Measurements from ENCODE around the gene BICDL2. TPM values are rescaled to one million over a fixed set of nuclear protein-coding genes. Genes with fewer than 3 reads are reported as not detected.
A peak's percentile ranks its signal among the peaks of the same experiment; 100 is the strongest.

The BICDL2 gene
- total and polyA plus RNA-seq, 2 of the 4 experiments (the other 2 are of a cell fraction), result 0.17 to 0.18 TPM

DNA sequence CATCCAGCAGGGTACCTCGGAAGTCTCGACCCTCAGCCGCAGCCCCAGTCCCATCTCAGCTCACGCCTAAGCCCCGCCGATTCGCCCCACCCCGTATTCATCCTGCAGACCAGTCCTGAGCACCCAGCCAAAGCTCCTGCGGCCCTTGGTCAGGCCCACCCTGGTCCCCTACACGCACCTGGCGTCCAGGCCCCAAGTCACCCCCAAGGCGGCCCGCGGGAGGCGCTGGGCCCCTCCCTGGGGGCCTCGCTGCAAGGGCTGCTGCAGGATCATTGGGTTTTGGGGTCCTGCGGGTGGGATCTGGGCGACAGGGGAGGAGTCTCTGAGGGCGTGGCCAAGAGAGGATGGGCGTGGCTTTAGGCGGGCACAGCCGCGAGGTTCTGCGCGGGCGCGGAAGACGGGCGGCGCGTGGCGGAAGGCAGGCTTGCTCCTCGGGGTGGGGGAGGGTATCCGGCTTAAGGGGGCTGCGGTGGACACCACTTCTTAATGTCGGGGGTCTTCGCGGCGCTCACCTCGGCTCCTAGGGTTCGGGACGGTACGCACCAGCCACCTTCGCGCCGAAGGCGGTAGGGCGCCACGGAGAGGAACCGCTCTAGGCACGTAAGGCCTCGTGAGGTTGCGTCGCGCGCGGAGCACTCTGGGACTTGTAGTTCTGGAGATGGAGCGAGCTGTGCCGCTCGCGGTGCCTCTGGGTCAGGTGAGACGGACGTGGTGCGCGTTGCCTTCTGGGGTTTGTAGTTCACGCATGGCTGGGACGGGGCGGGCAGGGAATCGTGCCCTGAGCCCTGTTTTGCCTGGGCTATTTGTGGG is 12.9 kb downstream of the BICDL2 start, which contains the start of the genes HCFC1R1 and THOC6:
Gene HCFC1R1, minus strand, starts transcription at position 274 of the 810 bp plus-strand sequence. Its CDS starts 1 bp downstream, at position 273.
Gene THOC6, plus strand, starts transcription at position 367 of the 810 bp plus-strand sequence. Its CDS starts 292 bp downstream, at position 659.
- Histone ChIP-seq H2BK15ac (ENCODE audit: low read depth, low read length) (peak within 1 kb of the TSS; percentile 87; the same call in 2 of the 3 replicates), H3K79me1 (ENCODE audit: low read depth in 1 of 2, low read length in 2 of 2) (peaks cover 0 to 27% of the 10 kb centered on the region in 2 experiments; a peak in 2 of 4 replicates), H2BK20ac (ENCODE audit: low read depth, low read length) (peak within 1 kb of the TSS; percentile 53), H3K27me3 (ENCODE audit: control insufficient read depth, insufficient read depth, low read length) (no peaks in the 10 kb centered on the region; the same call in 1 of the 2 replicates), H3K36me3 (ENCODE audit: control insufficient read depth, insufficient read depth, low read length) (peaks cover 22% of the 10 kb centered on the region), H3K18ac (ENCODE audit: low read depth, low read length) (peak within 1 kb of the TSS; percentile 96), H4K8ac (ENCODE audit: low read depth in 2 of 2, low read length in 2 of 2) (peak within 1 kb of the TSS; percentile 98), H3K4ac (ENCODE audit: low read depth, low read length) (peak within 1 kb of the TSS; percentile 99), H3K56ac (ENCODE audit: extremely low read depth, insufficient read depth, low read length) (peak within 1 kb of the TSS; percentile 100), H3K4me3 (ENCODE audit: insufficient read depth, low read depth, low read length) (peak within 1 kb of the TSS; percentile 57), H2AK9ac (replicated peaks; ENCODE audit: low read depth, low read length, poor library complexity) (peak within 1 kb of the TSS; percentile 96), H4K5ac (ENCODE audit: low read depth, low read length) (peak within 1 kb of the TSS; percentile 90), H3K27ac (ENCODE audit: insufficient read depth, low read length) (peak within 1 kb of the TSS; percentile 100), H3K9me1 (ENCODE audit: insufficient read depth, low read length) (no peaks in the 10 kb centered on the region), H4K91ac (ENCODE audit: insufficient read depth, low read depth, low read length) (peak within 1 kb of the TSS; percentile 99), H3K4me2 (ENCODE audit: low read depth, low read length) (peak within 1 kb of the TSS; percentile 95), H2AFZ (replicated peaks; ENCODE audit: low read length, poor library complexity) (peak within 1 kb of the TSS; percentile 90), H3K23ac (ENCODE audit: low read depth, low read length) (peak within 1 kb of the TSS; percentile 99), H3K14ac (replicated peaks; ENCODE audit: low read depth, low read length) (peak within 1 kb of the TSS; percentile 97), H2BK120ac (ENCODE audit: low read depth, low read length) (peak within 1 kb of the TSS; percentile 93), H3K9ac (ENCODE audit: low read depth, low read length) (peak within 1 kb of the TSS; percentile 99), H4K20me1 (ENCODE audit: insufficient read depth, low read length) (peaks cover 36% of the 10 kb centered on the region), H2BK5ac (ENCODE audit: low read depth, low read length, poor library complexity, severe bottlenecking) (peak within 1 kb of the TSS; percentile 99), H2AK5ac (ENCODE audit: low read depth, low read length) (peak within 1 kb of the TSS; percentile 99), H3K4me1 (ENCODE audit: control insufficient read depth, insufficient read depth, low read length) (peaks cover 11% of the 10 kb centered on the region), H3K9me3 (ENCODE audit: control insufficient read depth, insufficient read depth, low read length) (no peaks in the 10 kb centered on the region)
- dilution Hi-C loops (cut with HindIII; ENCODE audit: low sequenced_read_pairs, unreplicated experiment), result no loop called here
- CTCF ChIA-PET, result interaction anchor here (0.9 to 1.1 kb wide), 2 partner anchors 8 to 106 kb away, joined by 3 to 6 read pairs; no protein-coding TSS in a partner anchor
- intact Hi-C loops (cut with micrococcal nuclease), result no loop called here
- BruUV-seq (replicated peaks), result no TSS peak
- ATAC-seq (ENCODE audit: low read depth) (peak; percentile 42), DNase-seq (peak; percentile 98)
- TF ChIP-seq, protein P1, sequence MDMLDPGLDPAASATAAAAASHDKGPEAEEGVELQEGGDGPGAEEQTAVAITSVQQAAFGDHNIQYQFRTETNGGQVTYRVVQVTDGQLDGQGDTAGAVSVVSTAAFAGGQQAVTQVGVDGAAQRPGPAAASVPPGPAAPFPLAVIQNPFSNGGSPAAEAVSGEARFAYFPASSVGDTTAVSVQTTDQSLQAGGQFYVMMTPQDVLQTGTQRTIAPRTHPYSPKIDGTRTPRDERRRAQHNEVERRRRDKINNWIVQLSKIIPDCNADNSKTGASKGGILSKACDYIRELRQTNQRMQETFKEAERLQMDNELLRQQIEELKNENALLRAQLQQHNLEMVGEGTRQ (IDR thresholded peaks at IDR 0.05; ENCODE audit: low read depth, low read length), result peak; percentile 87
- TF ChIP-seq POLR2A (IDR thresholded peaks at IDR 0.05; ENCODE audit: low read depth, low read length) (peak; percentile 94), MAZ (IDR thresholded peaks at IDR 0.05; ENCODE audit: borderline replicate concordance, low read depth, low read length) (peak; percentile 50; the same call in 1 of the 2 replicates), MXI1 (IDR thresholded peaks at IDR 0.05; ENCODE audit: borderline replicate concordance, low read depth, low read length) (0 out of 2 replicates have a peak, but pooled peaks have one; percentile 49), RCOR1 (IDR thresholded peaks at IDR 0.05; ENCODE audit: insufficient replicate concordance, low read length) (no peak), CEBPB (IDR thresholded peaks at IDR 0.05; ENCODE audit: low read depth, low read length) (0 out of 2 replicates have a peak, but pooled peaks have one; percentile 13), NFE2L2 (IDR thresholded peaks at IDR 0.05; ENCODE audit: low read depth, low read length) (no peak)
- WGBS, 2 experiments (ENCODE audit: extremely low coverage in 2 of 2, insufficient read length in 1 of 2), result 1% methylated on average over 33 of the region's 69 CpGs; no CpG with 5 or more reads in 1 of the 2 experiments
- POLR2A ChIA-PET (ENCODE audit: unreplicated experiment), result interaction anchor here (0.5 to 1.4 kb wide), 2 partner anchors 11 kb away, joined by 3 to 4 read pairs; partner anchors contain the start of gene CLDN9
- in situ Hi-C loops (cut with MboI; ENCODE audit: low sequenced_read_pairs), result no loop called here

All from IMR-90 (cell line).